ENCODE data around the gene CYB561D2. TPM values are rescaled to one million over a fixed set of nuclear protein-coding genes. Genes with fewer than 3 reads are reported as not detected.

CYB561D2 gene
- total and polyA plus RNA-seq, 2 donors (not counting 1 experiment from before 2014, with no cell fraction given): 39.5 to 78.9 TPM

- ChIA-PET CTCF (no interaction called here), POLR2A (no interaction called here)
- WGBS (ENCODE audit: insufficient coverage): 89% methylated on average over 9 of the region's 12 CpGs
- Mint-ChIP-seq H3K27ac (no peak overlapping the region), H3K9me3 (ENCODE audit: insufficient read depth) (no peaks in the 10 kb centered on the region), H3K27me3 (peaks cover 3% of the 10 kb centered on the region), H3K4me3 (no peak overlapping the region), H3K4me1 (no peaks in the 10 kb centered on the region)
- no peaks in the 10 kb centered on the region for H3K27me3 ChIP-seq (replicated peaks in 1 of 4; ENCODE audit: control extremely low read depth in 1 of 4, control insufficient read depth in 3 of 4, insufficient read depth in 4 of 4, low read length in 3 of 4)
- no peak for ATAC-seq (ENCODE audit: low read depth)
- TF ChIP-seq, protein P1, sequence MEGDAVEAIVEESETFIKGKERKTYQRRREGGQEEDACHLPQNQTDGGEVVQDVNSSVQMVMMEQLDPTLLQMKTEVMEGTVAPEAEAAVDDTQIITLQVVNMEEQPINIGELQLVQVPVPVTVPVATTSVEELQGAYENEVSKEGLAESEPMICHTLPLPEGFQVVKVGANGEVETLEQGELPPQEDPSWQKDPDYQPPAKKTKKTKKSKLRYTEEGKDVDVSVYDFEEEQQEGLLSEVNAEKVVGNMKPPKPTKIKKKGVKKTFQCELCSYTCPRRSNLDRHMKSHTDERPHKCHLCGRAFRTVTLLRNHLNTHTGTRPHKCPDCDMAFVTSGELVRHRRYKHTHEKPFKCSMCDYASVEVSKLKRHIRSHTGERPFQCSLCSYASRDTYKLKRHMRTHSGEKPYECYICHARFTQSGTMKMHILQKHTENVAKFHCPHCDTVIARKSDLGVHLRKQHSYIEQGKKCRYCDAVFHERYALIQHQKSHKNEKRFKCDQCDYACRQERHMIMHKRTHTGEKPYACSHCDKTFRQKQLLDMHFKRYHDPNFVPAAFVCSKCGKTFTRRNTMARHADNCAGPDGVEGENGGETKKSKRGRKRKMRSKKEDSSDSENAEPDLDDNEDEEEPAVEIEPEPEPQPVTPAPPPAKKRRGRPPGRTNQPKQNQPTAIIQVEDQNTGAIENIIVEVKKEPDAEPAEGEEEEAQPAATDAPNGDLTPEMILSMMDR (IDR thresholded peaks at IDR 0.05): no peak
- no peak for TF ChIP-seq EZH2 (IDR thresholded peaks at IDR 0.05; ENCODE audit: borderline replicate concordance, insufficient read depth, low read depth, low read length, poor library complexity, severe bottlenecking)
- no peak overlapping the region for H3K4me3 ChIP-seq (ENCODE audit: control extremely low read depth in 1 of 5, extremely low read depth in 1 of 5, insufficient read depth in 1 of 5, low read depth in 2 of 5, low read length in 4 of 5)
- H3K27ac ChIP-seq (ENCODE audit: low read length in 2 of 2): no peak overlapping the region
- intact Hi-C loops (cut with micrococcal nuclease): no loop called here
- no peak for DNase-seq
- H2AFZ ChIP-seq (ENCODE audit: insufficient read depth, low read depth, low read length, poor library complexity, severe bottlenecking): no peak overlapping the region
- H3K4me2 ChIP-seq (replicated peaks; ENCODE audit: low read depth, low read length, poor library complexity, severe bottlenecking): no peak overlapping the region
- no peaks in the 10 kb centered on the region for H4K20me1 ChIP-seq (ENCODE audit: control insufficient read depth, insufficient read depth, low read length, poor library complexity, severe bottlenecking)
- no peaks in the 10 kb centered on the region for H3K79me2 ChIP-seq (ENCODE audit: control insufficient read depth, insufficient read depth, low read length)
- no peak overlapping the region for H3K9ac ChIP-seq (ENCODE audit: low read length)
- H3K36me3 ChIP-seq (replicated peaks in 1 of 2; ENCODE audit: control extremely low read depth in 1 of 2, control insufficient read depth in 1 of 2, extremely low read depth in 1 of 2, insufficient read depth in 2 of 2, low read length in 1 of 2): no peaks in the 10 kb centered on the region
- H3K9me3 ChIP-seq (ENCODE audit: control extremely low read depth in 1 of 3, control insufficient read depth in 2 of 3, insufficient read depth in 1 of 3, low read length in 2 of 3): no peaks in the 10 kb centered on the region
- H3K4me1 ChIP-seq (ENCODE audit: control insufficient read depth in 2 of 2, insufficient read depth in 2 of 2, low read length in 2 of 2): no peaks in the 10 kb centered on the region
These were observed 40.0 kb downstream of the CYB561D2 start for GRCh38 chr3:50390508-50391224.

DNA sequence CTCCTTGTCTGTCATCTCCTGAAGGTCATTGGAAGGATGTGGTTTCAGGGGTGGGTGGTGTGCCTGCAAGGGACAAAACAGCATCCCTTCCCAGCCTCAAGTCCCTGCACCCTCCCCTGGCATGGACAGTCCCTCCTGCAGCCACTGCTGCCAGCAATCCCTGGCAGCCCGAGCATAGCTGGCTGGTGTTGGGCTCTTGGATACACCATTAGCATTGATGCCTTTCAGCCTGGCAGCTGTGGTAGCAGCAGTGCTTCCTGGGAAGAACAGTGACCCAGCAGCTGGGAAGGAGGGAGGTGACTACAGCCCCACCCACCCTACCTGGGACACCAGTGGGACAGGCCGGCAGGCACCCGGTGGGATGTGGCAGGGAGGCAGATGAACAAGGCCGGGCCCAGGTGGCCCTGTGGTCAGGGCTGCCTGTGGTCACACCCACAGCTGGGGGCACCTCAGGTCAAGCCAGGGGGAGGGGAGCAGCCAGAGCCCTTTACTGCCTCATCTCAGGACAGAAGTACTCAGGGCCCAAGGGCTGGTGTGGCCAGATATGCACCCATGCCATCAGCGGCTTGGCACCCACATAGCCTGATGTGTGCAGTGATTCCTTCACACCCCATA, 41.5 kb downstream of the CYB561D2 start:
- ChIA-PET POLR2A (no interaction called here), CTCF (interaction anchor here (1.1 kb wide), 1 partner anchor 32 kb away, joined by 3 read pairs; no protein-coding TSS in a partner anchor)
- no peak overlapping the region for H3K4me2 ChIP-seq (replicated peaks; ENCODE audit: low read depth, low read length, poor library complexity, severe bottlenecking)
- H3K4me1 ChIP-seq (ENCODE audit: control insufficient read depth in 2 of 2, insufficient read depth in 2 of 2, low read length in 2 of 2): no peaks in the 10 kb centered on the region
- H3K36me3 ChIP-seq (replicated peaks in 1 of 2; ENCODE audit: control extremely low read depth in 1 of 2, control insufficient read depth in 1 of 2, extremely low read depth in 1 of 2, insufficient read depth in 2 of 2, low read length in 1 of 2): no peaks in the 10 kb centered on the region
- H2AFZ ChIP-seq (ENCODE audit: insufficient read depth, low read depth, low read length, poor library complexity, severe bottlenecking): no peak overlapping the region
- WGBS (ENCODE audit: insufficient coverage): 43% methylated on average over 2 of the region's 5 CpGs
- intact Hi-C loops (cut with micrococcal nuclease): no loop called here
- Mint-ChIP-seq H3K4me3 (no peak overlapping the region), H3K27ac (no peak overlapping the region), H3K4me1 (no peaks in the 10 kb centered on the region), H3K9me3 (ENCODE audit: insufficient read depth) (no peaks in the 10 kb centered on the region), H3K27me3 (no peaks in the 10 kb centered on the region)
- no peak overlapping the region for H3K4me3 ChIP-seq (ENCODE audit: control extremely low read depth in 1 of 5, extremely low read depth in 1 of 5, insufficient read depth in 1 of 5, low read depth in 2 of 5, low read length in 4 of 5)
- no peak for DNase-seq
- H3K9me3 ChIP-seq (ENCODE audit: control extremely low read depth in 1 of 3, control insufficient read depth in 2 of 3, insufficient read depth in 1 of 3, low read length in 2 of 3): no peaks in the 10 kb centered on the region
- H4K20me1 ChIP-seq (ENCODE audit: control insufficient read depth, insufficient read depth, low read length, poor library complexity, severe bottlenecking): no peaks in the 10 kb centered on the region
- H3K79me2 ChIP-seq (ENCODE audit: control insufficient read depth, insufficient read depth, low read length): no peaks in the 10 kb centered on the region
- H3K27ac ChIP-seq (ENCODE audit: low read length in 2 of 2): no peak overlapping the region
- no peak overlapping the region for H3K9ac ChIP-seq (ENCODE audit: low read length)
- ATAC-seq (ENCODE audit: low read depth): no peak
- TF ChIP-seq, protein P1 (IDR thresholded peaks at IDR 0.05): no peak
- TF ChIP-seq EZH2 (IDR thresholded peaks at IDR 0.05; ENCODE audit: borderline replicate concordance, insufficient read depth, low read depth, low read length, poor library complexity, severe bottlenecking): no peak
- no peaks in the 10 kb centered on the region for H3K27me3 ChIP-seq (replicated peaks in 1 of 4; ENCODE audit: control extremely low read depth in 1 of 4, control insufficient read depth in 3 of 4, insufficient read depth in 4 of 4, low read length in 3 of 4)

All from B cell (primary cell).